HG02981 (cell line): ENCODE measurements around the gene NAA80.
"Not testable (repeated sequence)": the region's sequence is repeated elsewhere in the genome, so short reads cannot be mapped to it uniquely, and the experiment has no call there.

Source experiments
- ATAC-seq: cut with Tn5 transposase; IDR thresholded peaks from one replicate; pipeline ENCODE4 v1.9.1; 2021; ENCODE audit warnings: mild to moderate bottlenecking, moderate library complexity; ENCODE audit not compliant: unreplicated experiment

The NAA80 gene

GRCh38 chr3:50272911-50273688, 26.1 kb downstream of the NAA80 start:
- peak; percentile 72 for ATAC-seq

- not testable (repeated sequence) for ATAC-seq
Observed at GRCh38 chr3:50272538-50272910, 26.7 kb downstream of the NAA80 start.

GRCh38 chr3:50271314-50271936, 27.8 kb downstream of the NAA80 start:
- ATAC-seq = no peak

- no peak for ATAC-seq
Observed at GRCh38 chr3:50270422-50271224, 28.6 kb downstream of the NAA80 start.

GRCh38 chr3:50269977-50270413, 29.2 kb downstream of the NAA80 start:
- no peak for ATAC-seq

GRCh38 chr3:50269460-50269859, 29.7 kb downstream of the NAA80 start:
- no peak for ATAC-seq

- no peak for ATAC-seq
Observed at GRCh38 chr3:50268703-50269451, 30.3 kb downstream of the NAA80 start, which contains the start of gene SEMA3B. TSS of gene SEMA3B (plus strand) at chr3:50269147. CDS start at chr3:50269241, 94 bp downstream.

- ATAC-seq = no peak
Observed at GRCh38 chr3:50268276-50268675, 30.9 kb downstream of the NAA80 start.

GRCh38 chr3:50267280-50267913, 31.8 kb downstream of the NAA80 start:
- ATAC-seq = no peak

GRCh38 chr3:50266836-50267235, 32.4 kb downstream of the NAA80 start:
- no peak for ATAC-seq

- no peak for ATAC-seq
Observed at GRCh38 chr3:50266017-50266416, 33.2 kb downstream of the NAA80 start.

- no peak for ATAC-seq
Observed at GRCh38 chr3:50265571-50265970, 33.6 kb downstream of the NAA80 start.

- ATAC-seq = no peak
Observed at GRCh38 chr3:50264964-50265485, 34.2 kb downstream of the NAA80 start.

- no peak for ATAC-seq
Observed at GRCh38 chr3:50264383-50264963, 34.7 kb downstream of the NAA80 start.

- no peak for ATAC-seq
Observed at GRCh38 chr3:50263478-50264382, 35.5 kb downstream of the NAA80 start.

- ATAC-seq = no peak
Observed at GRCh38 chr3:50262778-50263177, 36.4 kb downstream of the NAA80 start.

GRCh38 chr3:50262200-50262599, 37.0 kb downstream of the NAA80 start:
- ATAC-seq = not testable (repeated sequence)

- ATAC-seq = no peak
Observed at GRCh38 chr3:50261505-50261904, 37.7 kb downstream of the NAA80 start.
